OCI-M2 (cell line): ENCODE results near the gene CDX1.
A peak's percentile ranks its signal among the peaks of the same experiment; 100 is the strongest.

ENCODE experiments used
- DNase-seq: peaks from one replicate; lab custom pipeline; 2025; ENCODE audit not compliant: unreplicated experiment; lab: John Stamatoyannopoulos, UW

The CDX1 gene

GRCh38 chr5:150203832-150204589 lies 37.4 kb downstream of the CDX1 start:
- DNase-seq = no peak

GRCh38 chr5:150204590-150204960 lies 38.0 kb downstream of the CDX1 start:
- no peak for DNase-seq

GRCh38 chr5:150206098-150206778 lies 39.7 kb downstream of the CDX1 start:
- DNase-seq = no peak

GRCh38 chr5:150206779-150207115 lies 40.2 kb downstream of the CDX1 start:
- DNase-seq = no peak

- DNase-seq = no peak
Measured at GRCh38 chr5:150208187-150209098, 41.9 kb downstream of the CDX1 start.

- no peak for DNase-seq
Measured at GRCh38 chr5:150209099-150209635, 42.6 kb downstream of the CDX1 start.

- no peak for DNase-seq
Measured at GRCh38 chr5:150210644-150211043, 44.1 kb downstream of the CDX1 start.

GRCh38 chr5:150211156-150212030 lies 44.8 kb downstream of the CDX1 start:
- no peak for DNase-seq

GRCh38 chr5:150213530-150213929 lies 47.0 kb downstream of the CDX1 start:
- no peak for DNase-seq

GRCh38 chr5:150214289-150214688 lies 47.7 kb downstream of the CDX1 start:
- no peak for DNase-seq

GRCh38 chr5:150215979-150216944 lies 49.7 kb downstream of the CDX1 start:
- no peak for DNase-seq

- DNase-seq = no peak
Measured at GRCh38 chr5:150217038-150217437, 50.5 kb downstream of the CDX1 start.

- DNase-seq = peak; percentile 60
Measured at GRCh38 chr5:150217873-150218692, 51.5 kb downstream of the CDX1 start.

- no peak for DNase-seq
Measured at GRCh38 chr5:150218693-150219035, 52.1 kb downstream of the CDX1 start.

- no peak for DNase-seq
Measured at GRCh38 chr5:150219142-150219541, 52.6 kb downstream of the CDX1 start.

GRCh38 chr5:150219861-150220260 lies 53.3 kb downstream of the CDX1 start:
- no peak for DNase-seq

- no peak for DNase-seq
Measured at GRCh38 chr5:150221471-150221870, 54.9 kb downstream of the CDX1 start.

- no peak for DNase-seq
Measured at GRCh38 chr5:150222906-150223305, 56.3 kb downstream of the CDX1 start.

GRCh38 chr5:150223474-150223873 lies 56.9 kb downstream of the CDX1 start:
- no peak for DNase-seq
